Neuronal stem cell (in vitro differentiated cells): ENCODE data around the gene ARHGAP24.

ENCODE experiments used
- DNase-seq: peaks from one replicate; pipeline ENCODE4 v3.0.0-alpha.2; 2013; ENCODE audit warnings: low spot score
- H2AFZ ChIP-seq: one replicate; pipeline ENCODE4 v1.6.1; 2013; ENCODE audit warnings: mild to moderate bottlenecking, low read length, inconsistent platforms
- H2AK5ac ChIP-seq: 2 replicates; pipeline ENCODE4 v1.6.1; 2013; ENCODE audit warnings: low read depth, mild to moderate bottlenecking, inconsistent platforms, low read length, moderate library complexity, mixed read lengths
- H2BK120ac ChIP-seq: 2 replicates; pipeline ENCODE4 v1.6.1; 2013; ENCODE audit warnings: low read depth, mild to moderate bottlenecking, inconsistent platforms, low read length, moderate library complexity, mixed read lengths
- H2BK12ac ChIP-seq: one replicate; pipeline ENCODE4 v1.6.1; 2013; ENCODE audit warnings: low read length, inconsistent platforms
- H2BK15ac ChIP-seq: 2 replicates; pipeline ENCODE4 v1.6.1; 2013; ENCODE audit warnings: mild to moderate bottlenecking, low read length, inconsistent platforms, mixed read lengths
- H2BK5ac ChIP-seq: one replicate; pipeline ENCODE4 v1.6.1; 2013; ENCODE audit warnings: inconsistent platforms, mild to moderate bottlenecking, low read length, moderate library complexity
- H3K14ac ChIP-seq: one replicate; pipeline ENCODE4 v1.6.1; 2013; ENCODE audit warnings: low read length, inconsistent platforms
- H3K18ac ChIP-seq: 2 replicates; pipeline ENCODE4 v1.6.1; 2013; ENCODE audit warnings: low read length, inconsistent platforms
- H3K23ac ChIP-seq: 2 replicates; pipeline ENCODE4 v1.6.1; 2013; ENCODE audit warnings: low read depth, mild to moderate bottlenecking, mixed read lengths, low read length, inconsistent platforms; ENCODE audit not compliant: poor library complexity
- H3K27ac ChIP-seq: replicated peaks from 3 replicates; pipeline ENCODE4 v1.5.1; 2013; ENCODE audit warnings: low read length, inconsistent platforms
- H3K27me3 ChIP-seq, 3 experiments: 2 replicates each; pipeline ENCODE4 v1.6.1; 2013; ENCODE audit warnings: low read length in 3 of 3, mild to moderate bottlenecking in 2 of 3, inconsistent platforms in 1 of 3, low read depth in 1 of 3, mixed read lengths in 1 of 3, moderate library complexity in 1 of 3; ENCODE audit not compliant: control insufficient read depth in 3 of 3, insufficient read depth in 3 of 3
- H3K36me3 ChIP-seq, 2 donors: replicated peaks in 1 of 2; 2 replicates each; pipeline ENCODE4 v1.6.1; 2013; ENCODE audit warnings: low read length in 2 of 2; ENCODE audit not compliant: control insufficient read depth in 2 of 2, insufficient read depth in 2 of 2
- H3K4ac ChIP-seq: 2 replicates; pipeline ENCODE4 v1.6.1; 2013; ENCODE audit warnings: inconsistent platforms, mild to moderate bottlenecking, low read length, moderate library complexity
- H3K4me1 ChIP-seq, 2 donors: 1 replicate in 1 of 2; 2 replicates in 1 of 2; pipeline ENCODE4 v1.6.1; 2013; ENCODE audit warnings: low read length in 2 of 2, low read depth in 1 of 2; ENCODE audit not compliant: control insufficient read depth in 2 of 2, insufficient read depth in 1 of 2
- H3K4me2 ChIP-seq: one replicate; pipeline ENCODE4 v1.6.1; 2013; ENCODE audit warnings: mild to moderate bottlenecking, low read length, inconsistent platforms; ENCODE audit not compliant: insufficient read depth, poor library complexity, severe bottlenecking
- H3K4me3 ChIP-seq, 2 donors: 2 replicates each; pipeline ENCODE4 v1.5.1; 2013; ENCODE audit warnings: low read length in 2 of 2, mild to moderate bottlenecking in 2 of 2, inconsistent platforms in 1 of 2, moderate library complexity in 1 of 2
- H3K79me1 ChIP-seq: one replicate; pipeline ENCODE4 v1.6.1; 2013; ENCODE audit warnings: low read depth, mild to moderate bottlenecking, inconsistent platforms, low read length, moderate library complexity
- H3K9ac ChIP-seq: one replicate; pipeline ENCODE4 v1.6.1; 2013; ENCODE audit warnings: mild to moderate bottlenecking, low read depth, low read length, inconsistent platforms; ENCODE audit not compliant: poor library complexity
- H3K9me3 ChIP-seq, 2 donors: replicated peaks in 1 of 2; 2 replicates each; pipeline versions ENCODE3 to v1.6.1; 2013; ENCODE audit warnings: low read length in 2 of 2, mild to moderate bottlenecking in 2 of 2, inconsistent platforms in 1 of 2, low read depth in 1 of 2, mixed read lengths in 1 of 2, moderate library complexity in 1 of 2; ENCODE audit not compliant: control insufficient read depth in 2 of 2, insufficient read depth in 1 of 2
- H4K8ac ChIP-seq: one replicate; pipeline ENCODE4 v1.6.1; 2013; ENCODE audit warnings: low read depth, mild to moderate bottlenecking, inconsistent platforms, low read length, moderate library complexity
- H4K91ac ChIP-seq: one replicate; pipeline ENCODE4 v1.6.1; 2013; ENCODE audit warnings: low read length, low read depth, mild to moderate bottlenecking, inconsistent platforms; ENCODE audit not compliant: poor library complexity
- WGBS, 2 donors: extraction: QIAGEN DNeasy Blood & Tissue Kit; methylation state at CpG; one replicate each; pipeline ENCODE4 v1.1.7; 2013; ENCODE audit warnings: missing lambda C conversion rate in 2 of 2, mixed read lengths in 1 of 2; ENCODE audit not compliant: insufficient read length in 2 of 2, insufficient replicate concordance in 1 of 2; ENCODE audit errors: extremely low coverage in 2 of 2; 5-methylcytosine and 5-hydroxymethylcytosine counted together

The ARHGAP24 gene

DNA sequence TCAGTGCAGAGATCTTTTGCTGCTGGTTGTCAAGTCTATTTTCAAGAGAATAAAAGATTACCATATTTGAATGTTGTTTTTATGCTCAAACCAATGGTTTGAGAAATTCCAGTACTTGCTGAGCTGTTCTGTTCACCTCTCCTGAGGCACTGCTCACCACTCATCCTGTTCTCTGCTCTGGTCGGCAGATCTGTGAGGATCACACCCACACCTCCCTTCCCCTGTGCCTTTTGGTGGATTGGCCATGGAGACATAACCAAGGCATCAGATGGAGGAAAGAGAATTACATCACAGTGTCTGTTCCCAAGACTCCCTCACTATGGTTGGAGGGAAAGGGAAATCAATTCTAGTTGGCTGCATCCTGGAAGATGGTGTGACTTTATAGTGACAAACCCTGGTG, 391.6 kb downstream of the ARHGAP24 start:
- H3K18ac ChIP-seq: no peak overlapping the region
- no CpG with 5 or more reads among the region's 1 CpG for WGBS, 2 donors
- no peak for DNase-seq

DNA sequence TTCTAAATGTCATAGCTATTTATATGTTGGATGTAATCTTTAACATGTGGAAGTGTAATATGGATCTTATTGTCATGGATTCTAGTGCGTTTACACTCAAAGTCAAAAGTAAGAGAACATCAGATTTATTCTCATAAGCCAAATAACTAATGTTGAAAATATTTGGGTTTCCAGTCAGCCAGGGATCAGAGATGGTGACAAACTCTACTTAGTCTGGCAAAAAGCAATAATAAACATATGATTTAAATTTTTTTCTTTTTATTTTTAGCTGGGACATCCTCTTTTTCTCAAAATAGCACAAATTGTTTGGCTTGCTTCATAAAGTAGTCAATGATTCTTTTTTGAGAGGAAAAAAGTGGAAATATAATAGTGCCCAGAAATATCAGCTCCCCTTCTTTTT, 392.3 kb downstream of the ARHGAP24 start:
- H3K9me3 ChIP-seq: no peaks in the 10 kb centered on the region
- H3K27me3 ChIP-seq: no peaks in the 10 kb centered on the region
- H2AK5ac ChIP-seq: no peak overlapping the region
- no peak overlapping the region for H3K27ac ChIP-seq
- WGBS, 2 donors: no CpG with 5 or more reads among the region's 1 CpG
- peaks cover 2 to 3% of the 10 kb centered on the region in 2 donors for H3K4me1 ChIP-seq
- no peak overlapping the region for H3K23ac ChIP-seq
- no peak overlapping the region for H2BK120ac ChIP-seq
- H2BK5ac ChIP-seq: no peak overlapping the region
- H3K9ac ChIP-seq: no peak overlapping the region
- no peak overlapping the region for H3K4me2 ChIP-seq
- no peak overlapping the region for H4K8ac ChIP-seq
- H3K14ac ChIP-seq: no peak overlapping the region
- H3K36me3 ChIP-seq: no peaks in the 10 kb centered on the region
- no peaks in the 10 kb centered on the region for H3K79me1 ChIP-seq
- H2BK12ac ChIP-seq: no peak overlapping the region
- H2BK15ac ChIP-seq: no peak overlapping the region
- H2AFZ ChIP-seq: no peak overlapping the region
- no peak for DNase-seq
- H3K18ac ChIP-seq: no peak overlapping the region
- no peak overlapping the region for H3K4me3 ChIP-seq
- no peak overlapping the region for H3K4ac ChIP-seq
- H4K91ac ChIP-seq: no peak overlapping the region

More for the DNA sequence above, 391.6 kb downstream of the ARHGAP24 start:
- Histone ChIP-seq H2BK120ac (no peak overlapping the region), H2BK5ac (no peak overlapping the region), H3K4me3 (no peak overlapping the region), H3K9me3 (no peaks in the 10 kb centered on the region), H3K27ac (no peak overlapping the region), H4K8ac (no peak overlapping the region), H3K9ac (no peak overlapping the region), H3K4me1 (peaks cover 2 to 3% of the 10 kb centered on the region in 2 donors), H2AFZ (peak overlapping the region; percentile 63), H4K91ac (no peak overlapping the region), H2BK12ac (no peak overlapping the region), H3K79me1 (no peaks in the 10 kb centered on the region), H3K23ac (no peak overlapping the region), H2BK15ac (no peak overlapping the region), H3K14ac (no peak overlapping the region), H3K27me3 (no peaks in the 10 kb centered on the region), H3K4me2 (no peak overlapping the region), H3K36me3 (no peaks in the 10 kb centered on the region), H3K4ac (no peak overlapping the region), H2AK5ac (no peak overlapping the region)

DNA sequence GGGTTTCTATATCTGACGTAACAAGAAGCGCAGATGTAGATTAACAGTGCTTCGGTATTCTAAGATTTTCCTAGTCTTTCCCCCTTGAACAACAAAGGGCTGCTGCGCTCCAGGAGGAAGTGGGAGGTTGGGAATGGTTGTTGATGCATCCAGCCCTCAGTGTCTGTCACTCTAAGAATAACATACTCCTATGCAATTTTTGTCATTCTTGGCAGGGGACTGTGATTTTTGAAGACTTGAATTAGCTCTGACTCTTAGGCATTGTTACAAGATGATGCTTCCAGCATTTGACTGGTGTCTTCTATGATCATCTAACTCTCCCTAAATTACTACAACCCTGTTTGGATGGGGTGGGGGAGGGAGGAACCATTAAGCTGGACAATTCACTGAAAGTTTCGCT, 394.2 kb downstream of the ARHGAP24 start:
- Histone ChIP-seq H3K4me3 (no peak overlapping the region), H2BK15ac (no peak overlapping the region), H3K27me3 (no peaks in the 10 kb centered on the region), H4K8ac (no peak overlapping the region), H3K9me3 (no peaks in the 10 kb centered on the region), H3K4me2 (no peak overlapping the region), H2AK5ac (no peak overlapping the region), H4K91ac (no peak overlapping the region), H3K4ac (no peak overlapping the region), H3K9ac (no peak overlapping the region), H3K23ac (no peak overlapping the region), H3K18ac (no peak overlapping the region), H3K79me1 (no peaks in the 10 kb centered on the region), H3K27ac (no peak overlapping the region), H2BK5ac (no peak overlapping the region), H3K14ac (no peak overlapping the region), H3K4me1 (peaks cover 2 to 3% of the 10 kb centered on the region in 2 donors), H2BK12ac (no peak overlapping the region), H2BK120ac (no peak overlapping the region), H3K36me3 (no peaks in the 10 kb centered on the region), H2AFZ (peak overlapping the region; percentile 13)
- no CpG with 5 or more reads among the region's 5 CpGs for WGBS, 2 donors
- no peak for DNase-seq

DNA sequence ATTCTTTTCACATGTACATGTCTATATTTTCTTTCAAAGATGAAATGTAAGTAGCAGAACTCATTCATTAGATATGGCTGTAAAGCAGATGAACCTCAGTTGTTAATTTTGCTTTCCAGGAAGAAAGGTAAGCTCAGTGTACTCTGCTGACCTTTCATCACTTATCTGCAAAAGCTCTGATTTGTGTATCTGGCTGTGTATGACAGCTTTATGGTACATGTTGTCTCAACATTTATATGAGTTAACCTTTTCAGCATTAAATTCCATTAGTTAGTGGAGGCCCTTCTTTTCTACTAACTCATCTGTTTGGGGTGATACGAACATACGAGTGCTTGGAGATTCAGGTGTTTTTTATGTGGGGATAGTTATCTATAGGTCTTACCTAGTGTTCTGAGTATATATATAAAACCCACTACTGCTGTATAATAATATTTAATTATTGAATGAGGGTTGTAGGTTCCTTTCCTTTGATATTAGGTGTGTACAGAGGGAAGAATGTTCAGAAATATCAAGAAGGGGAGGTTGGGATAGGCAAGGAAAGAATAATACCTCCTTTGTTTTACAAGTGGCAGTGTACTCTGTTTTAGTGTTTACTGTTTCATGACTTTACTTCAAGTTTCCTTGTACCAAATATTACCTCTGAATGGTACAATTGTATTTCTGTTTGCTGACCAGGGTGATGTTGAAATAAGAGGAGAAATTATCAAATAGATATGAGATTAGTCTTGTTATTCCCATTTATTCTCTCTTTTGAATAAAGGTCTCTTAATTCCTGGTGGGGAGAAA, 395.5 kb downstream of the ARHGAP24 start:
- Histone ChIP-seq H3K14ac (no peak overlapping the region), H3K4me3 (no peak overlapping the region), H3K27ac (no peak overlapping the region), H3K18ac (no peak overlapping the region), H2AK5ac (no peak overlapping the region), H2AFZ (no peak overlapping the region), H3K4me2 (no peak overlapping the region), H2BK120ac (no peak overlapping the region), H2BK5ac (no peak overlapping the region), H2BK12ac (no peak overlapping the region), H3K9me3 (no peaks in the 10 kb centered on the region), H4K8ac (no peak overlapping the region), H4K91ac (no peak overlapping the region), H3K79me1 (no peaks in the 10 kb centered on the region), H3K36me3 (no peaks in the 10 kb centered on the region), H2BK15ac (no peak overlapping the region), H3K27me3 (no peaks in the 10 kb centered on the region), H3K23ac (no peak overlapping the region), H3K4me1 (peaks cover 2 to 3% of the 10 kb centered on the region in 2 donors), H3K9ac (no peak overlapping the region), H3K4ac (no peak overlapping the region)
- WGBS, 2 donors: no CpG with 5 or more reads among the region's 2 CpGs
- no peak for DNase-seq
